Liver (tissue), 9 donors: ENCODE data around the gene ARID3C. TPM values are rescaled to one million over a fixed set of nuclear protein-coding genes. Genes with fewer than 3 reads are reported as not detected.

ENCODE experiments used
- DNase-seq: peaks from one replicate; pipeline ENCODE4 v3.0.0-alpha.2; 2017; ENCODE audit warnings: low spot score
- H3K27ac ChIP-seq, 2 donors: one replicate each; pipeline ENCODE4 v1.7.0; 2013; ENCODE audit warnings: inconsistent platforms in 2 of 2, low read length in 2 of 2, control low read depth in 1 of 2, low read depth in 1 of 2, mild to moderate bottlenecking in 1 of 2
- H3K27me3 ChIP-seq, 4 donors: one replicate each; pipeline versions ENCODE4 v1.6.1 to v1.7.0; 2013; ENCODE audit warnings: low read length in 3 of 4, inconsistent platforms in 1 of 4, mild to moderate bottlenecking in 1 of 4, moderate library complexity in 1 of 4; ENCODE audit not compliant: control insufficient read depth in 4 of 4, insufficient read depth in 4 of 4
- H3K36me3 ChIP-seq, 4 donors: one replicate each; pipeline versions ENCODE4 v1.6.1 to v1.7.0; 2013; ENCODE audit warnings: low read length in 3 of 4, mild to moderate bottlenecking in 3 of 4, low read depth in 1 of 4, moderate library complexity in 1 of 4; ENCODE audit not compliant: control insufficient read depth in 4 of 4, insufficient read depth in 3 of 4
- H3K4me1 ChIP-seq, 4 donors: one replicate each; pipeline versions ENCODE4 v1.6.1 to v1.7.0; 2013; ENCODE audit warnings: low read length in 3 of 4, mild to moderate bottlenecking in 3 of 4, moderate library complexity in 1 of 4; ENCODE audit not compliant: control insufficient read depth in 4 of 4, insufficient read depth in 4 of 4
- H3K4me3 ChIP-seq, 3 donors: one replicate each; pipeline versions ENCODE4 v1.6.1 to v1.7.0; 2013; ENCODE audit warnings: low read length in 3 of 3, control low read depth in 1 of 3, low read depth in 1 of 3, mild to moderate bottlenecking in 1 of 3
- H3K9ac ChIP-seq, 2 donors: one replicate each; pipeline ENCODE4 v1.7.0; 2013; ENCODE audit warnings: low read length in 2 of 2, mild to moderate bottlenecking in 2 of 2, moderate library complexity in 2 of 2, control low read depth in 1 of 2, low read depth in 1 of 2
- H3K9me3 ChIP-seq, 4 donors: one replicate each; pipeline versions ENCODE4 v1.6.1 to v1.7.0; 2013; ENCODE audit warnings: low read length in 3 of 4; ENCODE audit not compliant: control insufficient read depth in 4 of 4
- CTCF ChIP-seq: fragments of 150-350 bp; IDR thresholded peaks from 2 replicates; pipeline ENCODE4 v1.5.1; 2017; ENCODE audit warnings: improper control_type of control experiment, low read depth, low read length; ENCODE audit not compliant: missing input control
- FOXA1 ChIP-seq: IDR thresholded peaks from 2 replicates; pipeline ENCODE4 v1.6.1; 2016; ENCODE audit warnings: antibody characterized with exemption
- GABPA ChIP-seq, 2 donors: IDR thresholded peaks in 1 of 2; conservative IDR thresholded peaks in 1 of 2; 2 replicates each; pipeline ENCODE4 v1.6.1; 2016; ENCODE audit warnings: antibody characterized with exemption in 2 of 2, mild to moderate bottlenecking in 1 of 2, moderate library complexity in 1 of 2
- HNF4G ChIP-seq: IDR thresholded peaks from 2 replicates; pipeline ENCODE4 v1.6.1; 2016; ENCODE audit warnings: antibody characterized with exemption
- JUND ChIP-seq, 2 donors: IDR thresholded peaks; 2 replicates each; pipeline ENCODE4 v1.6.1; 2016; ENCODE audit warnings: antibody characterized with exemption in 2 of 2
- NR2F2 ChIP-seq: IDR thresholded peaks from 2 replicates; pipeline ENCODE4 v1.6.1; 2016; ENCODE audit warnings: antibody characterized with exemption
- RAD21 ChIP-seq, 2 donors: IDR thresholded peaks; 2 replicates each; pipeline ENCODE4 v1.6.1; 2016; ENCODE audit warnings: antibody characterized with exemption in 2 of 2, mild to moderate bottlenecking in 2 of 2
- REST ChIP-seq: IDR thresholded peaks from 2 replicates; pipeline ENCODE4 v1.6.1; 2016; ENCODE audit warnings: antibody characterized with exemption, mild to moderate bottlenecking
- SP1 ChIP-seq: IDR thresholded peaks from 2 replicates; pipeline ENCODE4 v1.6.1; 2018; ENCODE audit warnings: antibody characterized with exemption, mild to moderate bottlenecking
- TAF1 ChIP-seq: conservative IDR thresholded peaks from 2 replicates; pipeline ENCODE4 v1.6.1; 2016; ENCODE audit warnings: antibody characterized with exemption, mild to moderate bottlenecking
- YY1 ChIP-seq: IDR thresholded peaks from 2 replicates; pipeline ENCODE4 v1.6.1; 2016; ENCODE audit warnings: antibody characterized with exemption, mild to moderate bottlenecking
- WGBS: extraction: QIAGEN DNeasy Blood & Tissue Kit; methylation state at CpG from one replicate; pipeline ENCODE4 v1.1.7; 2013; 5-methylcytosine and 5-hydroxymethylcytosine counted together
- polyA plus RNA-seq, 2 donors: library from polyadenylated mRNA; stranded (reverse) in 1 of 2; unstranded in 1 of 2; fragments of 200-250 nt in 1 of 2; fragments of >200 nt in 1 of 2; fragmentation: Nextera tagmentation in 1 of 2; extraction: Ambion mirVana in 1 of 2; gene quantifications; one replicate each; pipeline versions ENCODE4 v1.2.1 to v1.2.3, GENCODE V29; 2013 to 2015
- total RNA-seq, 2 donors: library from RNA; depleted of rRNA; stranded (reverse); fragments of >200 nt; gene quantifications; one replicate each; pipeline ENCODE4 v1.2.3, GENCODE V29; 2014
- donor health status: healthy.
- donor health status: healthy.
- donor health status: healthy.
- donor health status: healthy.
- donor health status: healthy.

ARID3C gene
- total and polyA plus RNA-seq, 4 donors, result 0.58 to 2.6 (median 1.7) TPM

GRCh38 chr9:34654323-34655051 lies 25.6 kb upstream of the ARID3C start:
- Histone ChIP-seq H3K9me3 (no peaks in the 10 kb centered on the region), H3K4me1 (peaks cover 8 to 46% (median 40%) of the 10 kb centered on the region in 4 donors), H3K9ac (no peak overlapping the region), H3K36me3 (peaks cover 0 to 3% (median 2%) of the 10 kb centered on the region in 4 donors), H3K27ac (no peak overlapping the region), H3K27me3 (no peaks in the 10 kb centered on the region), H3K4me3 (no peak overlapping the region)
- TF ChIP-seq REST, result no peak
- peak; percentile 41 for TF ChIP-seq NR2F2
- no peak for TF ChIP-seq FOXA1
- WGBS, result 43% methylated on average over 11 of the region's 11 CpGs
- no peak for DNase-seq

GRCh38 chr9:34653151-34654072 lies 24.5 kb upstream of the ARID3C start:
- Histone ChIP-seq H3K27ac (peak overlapping the region; percentile 8 to 19), H3K36me3 (peaks cover 0 to 14% (median 9%) of the 10 kb centered on the region in 4 donors), H3K4me1 (peaks cover 8 to 57% (median 51%) of the 10 kb centered on the region in 4 donors), H3K9ac (no peak overlapping the region), H3K27me3 (no peaks in the 10 kb centered on the region), H3K9me3 (no peaks in the 10 kb centered on the region), H3K4me3 (no peak overlapping the region)
- no peak for TF ChIP-seq HNF4G
- no peak for TF ChIP-seq RAD21 (IDR thresholded peaks at IDR 0.05)
- TF ChIP-seq YY1, result no peak
- TF ChIP-seq NR2F2, result no peak
- TF ChIP-seq REST, result no peak
- no peak for TF ChIP-seq SP1
- no peak for TF ChIP-seq JUND (IDR thresholded peaks at IDR 0.05)
- no peak for TF ChIP-seq CTCF
- TF ChIP-seq GABPA (IDR thresholded peaks at IDR 0.05 in 1 of 2, conservative IDR thresholded peaks at IDR 0.05 in 1 of 2), result no peak
- no peak for TF ChIP-seq TAF1
- WGBS, result 75% methylated on average over 11 of the region's 11 CpGs
- no peak for DNase-seq
